ENCODE measurements around the gene CCT6B.
"Not testable (repeated sequence)": the region's sequence is repeated elsewhere in the genome, so short reads cannot be mapped to it uniquely, and the experiment has no call there.

Gene CCT6B, protein sequence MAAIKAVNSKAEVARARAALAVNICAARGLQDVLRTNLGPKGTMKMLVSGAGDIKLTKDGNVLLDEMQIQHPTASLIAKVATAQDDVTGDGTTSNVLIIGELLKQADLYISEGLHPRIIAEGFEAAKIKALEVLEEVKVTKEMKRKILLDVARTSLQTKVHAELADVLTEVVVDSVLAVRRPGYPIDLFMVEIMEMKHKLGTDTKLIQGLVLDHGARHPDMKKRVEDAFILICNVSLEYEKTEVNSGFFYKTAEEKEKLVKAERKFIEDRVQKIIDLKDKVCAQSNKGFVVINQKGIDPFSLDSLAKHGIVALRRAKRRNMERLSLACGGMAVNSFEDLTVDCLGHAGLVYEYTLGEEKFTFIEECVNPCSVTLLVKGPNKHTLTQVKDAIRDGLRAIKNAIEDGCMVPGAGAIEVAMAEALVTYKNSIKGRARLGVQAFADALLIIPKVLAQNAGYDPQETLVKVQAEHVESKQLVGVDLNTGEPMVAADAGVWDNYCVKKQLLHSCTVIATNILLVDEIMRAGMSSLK

DNA sequence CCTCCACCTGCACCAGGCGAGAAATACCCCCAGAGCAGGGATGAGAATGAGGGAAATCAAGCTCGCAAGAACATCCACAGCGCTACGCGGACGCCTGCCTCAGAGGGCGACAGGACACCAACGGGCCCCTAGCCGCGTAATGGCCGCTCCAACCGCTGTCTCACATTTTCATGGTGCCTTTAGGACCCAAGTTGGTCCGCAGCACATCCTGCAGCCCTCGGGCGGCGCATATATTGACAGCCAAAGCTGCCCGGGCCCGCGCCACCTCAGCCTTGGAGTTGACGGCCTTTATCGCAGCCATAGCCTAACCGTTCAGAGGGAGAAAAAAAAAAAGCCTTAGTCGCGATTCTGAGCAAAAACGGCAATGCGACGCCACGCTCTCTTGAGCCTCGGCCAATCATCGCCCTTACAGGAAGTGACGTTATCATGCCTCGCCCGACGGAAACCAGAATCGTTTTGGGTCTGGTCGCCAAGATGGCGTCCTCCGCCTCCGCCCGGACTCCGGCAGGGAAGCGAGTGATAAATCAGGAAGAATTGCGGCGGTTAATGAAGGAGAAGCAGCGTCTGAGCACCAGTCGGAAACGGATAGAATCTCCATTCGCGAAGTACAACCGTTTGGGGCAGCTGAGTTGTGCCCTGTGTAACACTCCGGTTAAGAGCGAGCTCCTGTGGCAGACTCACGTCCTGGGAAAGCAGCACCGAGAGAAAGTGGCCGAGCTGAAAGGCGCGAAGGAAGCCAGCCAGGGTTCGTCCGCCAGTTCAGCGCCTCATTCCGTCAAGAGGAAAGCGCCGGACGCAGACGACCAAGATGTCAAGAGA, at the start of gene CCT6B, which contains the start of gene ZNF830:
CCT6B (minus strand) TSS at position 368 of the 819 bp plus-strand sequence; CDS start at position 301, 67 bp downstream.
ZNF830 (plus strand) TSS at position 448 of the 819 bp plus-strand sequence; CDS start at position 475, 27 bp downstream.
- DNase-seq, result peak; percentile 93

DNA sequence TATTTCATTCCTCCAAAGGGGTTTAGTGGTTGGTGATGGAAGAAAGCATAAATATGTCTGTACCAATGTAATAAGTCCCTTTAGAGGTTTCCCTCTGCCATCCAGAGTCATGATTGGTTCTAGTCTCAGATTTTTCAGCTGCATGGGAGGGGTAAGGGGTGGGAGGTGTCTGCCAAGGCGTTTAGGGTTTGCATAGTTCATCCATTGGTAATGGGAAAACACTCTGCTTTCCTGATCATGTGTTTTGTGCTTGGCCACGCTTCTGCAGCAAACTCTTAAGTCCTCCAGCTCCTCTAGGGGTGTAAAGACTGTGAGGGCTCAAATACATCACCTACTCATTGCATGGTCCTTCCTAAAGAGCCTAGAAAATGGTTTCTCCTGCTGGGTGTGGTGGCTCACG, 48.8 kb upstream of the CCT6B start:
- no peak for DNase-seq

DNA sequence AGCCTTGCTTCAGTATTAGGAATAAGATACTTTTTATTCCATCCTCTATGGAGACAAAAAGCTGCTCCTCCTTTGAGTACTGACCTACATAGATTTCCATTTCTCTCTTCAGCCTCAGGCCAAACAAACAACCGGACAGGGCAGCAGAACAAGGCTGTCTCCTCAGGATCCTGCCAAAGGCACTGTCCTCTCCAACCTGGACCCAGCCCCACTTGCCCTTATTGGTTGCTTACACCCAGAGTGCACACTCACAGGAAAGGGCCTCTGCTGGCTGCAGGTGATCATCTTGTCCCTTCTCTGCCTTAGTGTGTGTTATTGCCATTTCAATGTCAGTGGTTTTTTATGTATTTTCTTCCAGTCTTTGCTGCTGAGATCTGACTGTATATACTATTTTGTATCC, 45.7 kb upstream of the CCT6B start:
- no peak for DNase-seq

DNA sequence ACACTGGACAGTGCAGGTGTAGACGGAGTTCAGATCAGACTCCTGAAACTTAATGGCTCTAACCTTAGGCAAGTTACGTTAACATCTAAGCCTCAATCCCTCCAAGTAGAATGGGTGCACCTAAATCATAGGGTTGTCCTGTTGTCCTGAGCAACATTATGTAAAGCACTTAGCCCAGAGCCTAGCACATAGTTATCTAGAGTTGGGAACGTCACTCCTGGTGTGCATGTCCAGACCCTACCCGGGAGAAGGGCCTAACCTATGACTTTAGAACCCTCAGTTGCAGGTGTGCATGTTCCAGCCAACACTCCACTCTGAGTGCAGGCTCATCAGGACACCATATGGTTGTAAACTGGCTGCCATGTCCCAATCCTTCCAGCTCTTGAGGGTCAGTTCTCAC, 45.1 kb upstream of the CCT6B start:
- no peak for DNase-seq

DNA sequence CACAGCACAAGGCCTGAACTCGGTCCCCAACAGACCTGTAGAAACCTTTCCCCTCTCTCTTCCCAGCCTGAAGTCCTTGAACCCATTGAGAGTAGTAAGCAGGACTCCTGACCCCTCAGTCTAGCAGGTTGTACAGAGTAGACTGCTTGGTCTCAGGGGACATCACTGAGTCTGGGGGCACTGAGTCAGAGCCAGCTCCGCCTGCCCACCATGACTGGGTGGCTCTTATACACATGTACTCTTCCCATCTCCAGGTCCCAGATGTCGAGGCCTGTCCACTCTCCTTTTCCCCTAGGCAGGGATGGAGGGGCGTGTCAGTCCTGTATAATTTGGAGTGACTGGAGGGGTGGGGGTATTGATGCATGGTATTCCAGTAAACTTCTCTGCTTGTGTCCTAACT, 42.5 kb upstream of the CCT6B start:
- DNase-seq, result no peak

DNA sequence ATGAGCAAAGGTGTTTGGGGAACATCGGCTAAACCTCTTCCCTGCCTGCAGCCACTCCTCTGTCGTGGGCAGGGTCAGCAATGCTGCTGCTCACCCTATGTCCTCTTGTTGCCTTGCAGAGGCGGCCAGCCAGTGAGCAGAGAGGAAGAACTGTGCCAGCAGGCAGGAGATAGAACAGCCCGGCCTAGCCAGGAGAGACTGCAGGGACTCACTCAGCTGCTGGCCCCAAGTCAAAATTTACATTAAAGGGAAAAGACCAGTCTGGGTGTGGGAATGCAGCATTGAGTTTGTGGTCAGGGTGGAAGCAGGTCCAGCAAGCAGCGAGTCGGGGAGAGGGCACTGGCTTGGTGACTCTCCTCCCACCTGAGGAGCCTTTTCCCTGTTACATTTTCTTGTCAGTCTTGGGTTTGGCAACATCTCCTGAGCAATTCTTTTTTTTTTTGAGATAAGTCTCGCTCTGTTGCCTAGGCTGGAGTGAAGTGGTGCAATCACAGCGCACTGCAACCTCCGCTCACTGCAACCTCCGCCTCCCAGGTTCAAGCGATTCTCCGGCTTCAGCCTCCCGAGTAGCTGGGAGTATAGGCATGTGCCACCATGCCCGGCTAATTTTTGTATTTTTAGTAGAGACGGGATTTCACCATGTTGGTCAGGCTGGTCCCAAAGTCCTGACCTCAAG, 41.8 kb upstream of the CCT6B start:
- no peak for DNase-seq

DNA sequence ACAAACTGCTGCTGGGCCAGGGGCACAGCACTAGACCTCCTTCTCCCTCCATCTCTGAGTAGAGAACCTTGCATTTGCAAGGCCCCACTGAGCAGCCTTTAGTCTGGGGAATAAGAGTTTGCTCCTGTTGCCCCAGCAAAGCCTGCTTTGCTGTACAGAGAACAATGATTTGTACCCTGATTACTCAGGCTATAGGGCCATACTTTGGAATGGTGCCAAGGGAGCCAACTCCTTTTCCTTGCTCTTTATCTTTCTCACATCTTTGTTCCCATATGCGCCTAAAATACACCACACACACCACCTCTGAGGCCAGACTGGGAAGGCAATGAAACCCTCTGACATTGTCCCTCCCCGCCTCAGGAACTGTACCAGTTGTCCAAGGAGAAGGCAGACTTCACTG, 40.3 kb upstream of the CCT6B start:
- DNase-seq, result no peak

DNA sequence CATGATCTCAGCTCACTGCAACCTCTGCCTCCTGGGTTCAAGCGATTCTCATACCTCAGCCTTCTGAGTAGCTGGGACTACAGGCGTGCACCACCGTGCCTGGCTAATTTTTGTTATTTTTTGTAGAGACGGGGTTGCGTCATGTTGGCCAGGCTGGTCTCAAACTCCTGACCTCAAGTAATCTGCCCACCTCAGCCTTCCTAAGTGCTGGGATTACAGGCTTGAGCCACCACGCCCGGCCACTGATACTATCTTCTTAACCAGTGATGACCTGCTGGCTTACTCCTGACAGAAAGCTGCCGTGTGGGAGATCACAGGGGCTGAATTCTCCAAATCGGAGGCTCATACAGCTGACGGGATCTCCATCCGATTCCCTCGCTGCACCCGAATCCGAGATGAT, 39.7 kb upstream of the CCT6B start:
- DNase-seq, result not testable (repeated sequence)

DNA sequence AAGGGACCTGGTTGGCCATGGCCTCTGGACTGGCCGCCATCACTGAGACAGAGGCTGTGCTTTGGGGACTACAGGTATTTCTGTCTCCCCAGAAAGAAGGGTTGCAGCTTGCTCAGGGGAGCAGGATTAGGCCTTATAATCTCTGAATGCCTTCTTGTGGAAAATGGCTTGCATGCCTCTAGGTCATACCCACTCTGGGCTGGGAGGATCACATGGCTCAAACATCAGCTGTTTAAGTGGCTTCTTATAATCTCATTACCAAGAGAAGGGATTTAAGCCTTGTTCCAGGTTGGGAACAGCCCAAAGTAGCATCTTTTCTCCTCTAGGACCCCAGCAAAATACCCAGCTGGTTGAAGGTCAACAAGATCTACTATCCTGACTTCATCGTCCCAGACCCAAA, 38.2 kb upstream of the CCT6B start:
- DNase-seq, result no peak

DNA sequence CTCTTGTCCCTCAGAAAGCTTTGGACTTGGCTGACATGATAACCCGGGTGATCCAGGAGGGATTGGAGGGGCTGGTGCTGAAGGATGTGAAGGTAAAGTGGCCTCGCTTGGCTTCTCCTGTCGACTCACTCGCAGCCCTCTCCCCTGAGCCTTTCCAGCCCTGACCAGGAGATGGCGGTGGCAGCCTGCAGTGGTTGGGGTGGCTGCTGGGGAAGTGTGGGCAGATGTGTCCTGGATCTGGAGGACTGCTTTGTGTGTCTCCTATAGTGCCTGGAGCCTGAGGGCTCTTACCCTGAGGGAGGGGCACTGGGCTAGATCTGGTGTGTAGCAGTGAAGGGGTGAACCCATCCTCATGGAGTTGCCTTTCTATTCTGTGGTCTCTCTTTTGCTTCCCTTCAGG, 36.9 kb upstream of the CCT6B start:
- peak; percentile 73 to 76 for DNase-seq

DNA sequence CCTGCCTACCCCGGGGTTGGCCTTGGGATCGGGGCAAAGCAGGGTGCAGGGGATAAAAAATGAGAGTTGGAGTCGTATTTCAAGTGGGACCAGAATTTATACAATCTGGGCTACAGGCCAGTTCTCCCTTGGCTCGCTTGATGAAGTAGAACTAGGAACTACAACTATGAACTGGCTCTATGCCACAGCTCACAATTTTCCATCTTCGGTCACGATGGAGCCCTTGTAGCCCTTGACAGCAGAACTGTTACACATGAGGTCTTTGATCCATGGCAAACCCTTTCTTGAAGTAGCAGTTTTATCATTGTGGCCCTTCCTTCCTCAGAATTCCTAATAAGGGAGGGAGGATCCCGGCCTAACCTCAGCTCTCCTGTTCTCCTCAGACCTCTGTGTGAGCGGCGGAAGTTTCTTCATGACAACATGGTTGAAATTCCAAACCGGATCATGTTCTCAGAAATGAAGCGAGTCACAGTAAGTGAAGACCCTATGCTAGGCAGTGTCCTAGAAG, 36.1 kb upstream of the CCT6B start:
- DNase-seq, result no peak

DNA sequence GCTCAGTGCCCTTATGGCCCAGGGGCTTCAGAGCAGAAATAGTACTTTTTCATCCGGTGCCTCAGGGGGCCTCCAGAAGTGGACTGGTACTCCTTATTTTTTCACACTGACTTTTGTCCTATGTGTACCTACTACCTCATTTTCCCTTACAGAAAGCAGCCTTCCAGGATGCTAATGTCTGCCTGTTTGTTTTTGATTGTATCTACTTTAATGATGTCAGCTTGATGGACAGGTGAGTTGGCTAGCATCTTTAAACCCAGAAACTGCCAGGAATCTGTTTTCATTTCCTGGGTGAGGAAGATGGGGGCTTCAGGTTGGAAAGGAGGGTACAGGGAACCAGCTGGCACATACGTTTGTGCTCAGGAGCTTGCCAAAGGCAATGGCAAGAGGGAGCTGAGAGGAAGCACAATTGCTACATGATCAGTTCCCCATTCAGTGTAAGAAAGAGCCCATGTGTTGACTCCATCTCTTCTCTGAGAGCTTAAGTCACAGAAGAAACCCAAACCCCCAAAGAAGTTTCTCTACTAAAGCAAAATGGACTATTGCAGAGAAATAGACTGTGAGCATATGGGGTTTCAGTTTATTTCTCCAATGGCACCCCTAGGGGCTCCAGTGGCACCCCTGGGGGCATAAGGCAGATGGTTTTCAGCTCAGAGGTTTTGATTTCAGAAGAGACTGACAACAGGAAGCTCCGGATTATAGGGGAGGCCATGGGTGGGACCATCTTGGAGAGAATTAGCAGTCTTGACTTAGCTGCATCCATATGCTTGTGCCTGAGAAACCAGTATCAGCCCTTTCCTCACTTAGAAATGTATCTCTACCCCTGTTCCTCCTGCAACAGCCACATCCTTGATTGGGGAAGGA, 35.4 kb upstream of the CCT6B start:
- DNase-seq, result peak; percentile 19 to 37

DNA sequence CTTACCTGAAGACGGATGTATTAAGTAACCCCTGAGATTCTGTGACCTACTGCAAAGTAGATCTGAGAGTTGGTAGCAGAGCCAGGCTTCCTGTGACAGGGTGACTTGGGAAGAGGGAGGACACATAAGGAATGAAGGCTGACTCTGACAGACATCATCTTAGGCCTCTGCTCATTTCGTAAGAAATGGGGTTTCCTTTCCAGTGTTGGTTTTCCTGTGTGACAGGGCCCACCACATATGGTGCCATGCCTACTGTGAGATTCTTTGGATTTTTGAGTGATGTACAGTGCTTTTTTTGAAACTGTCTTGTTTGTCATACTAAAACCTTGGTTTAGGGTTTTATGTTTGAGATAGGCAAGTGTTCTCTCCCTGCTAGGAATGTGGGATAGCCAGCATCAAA, 31.8 kb upstream of the CCT6B start:
- peak; percentile 29 to 55 for DNase-seq

DNA sequence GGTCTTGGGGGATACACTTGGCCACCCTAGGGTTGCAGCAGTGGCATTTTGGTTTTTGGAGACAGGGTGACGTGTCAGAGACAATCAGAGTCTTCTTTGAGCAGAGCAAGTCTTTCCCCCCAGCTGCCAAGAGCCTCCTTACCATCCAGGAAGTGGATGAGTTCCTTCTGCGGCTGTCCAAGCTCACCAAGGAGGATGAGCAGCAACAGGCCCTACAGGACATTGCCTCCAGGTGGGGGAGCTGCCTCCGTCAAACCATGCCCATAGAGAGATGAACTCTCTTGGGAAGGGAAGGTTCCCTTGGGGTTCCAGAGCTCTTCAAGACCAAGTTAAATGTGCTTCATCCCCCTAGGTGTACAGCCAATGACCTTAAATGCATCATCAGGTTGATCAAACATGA, 30.3 kb upstream of the CCT6B start:
- no peak for DNase-seq

DNA sequence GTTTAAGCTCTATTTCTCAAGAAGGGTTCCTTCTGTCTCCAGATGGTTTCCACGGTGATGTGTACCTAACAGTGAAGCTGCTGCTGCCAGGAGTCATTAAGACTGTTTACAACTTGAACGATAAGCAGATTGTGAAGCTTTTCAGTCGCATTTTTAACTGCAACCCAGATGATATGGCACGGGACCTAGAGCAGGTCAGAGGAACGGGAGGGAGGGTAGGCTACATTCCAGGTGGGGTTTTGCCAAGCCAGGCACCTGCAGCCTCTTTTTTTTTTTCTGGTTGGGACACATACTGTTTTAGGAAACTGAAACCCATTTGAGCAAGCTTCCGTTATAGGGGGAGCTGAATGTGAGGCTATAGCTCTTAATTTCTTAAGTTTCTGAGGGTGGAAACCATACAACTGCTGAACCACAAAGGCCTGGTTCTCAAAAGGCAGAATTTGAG, 29.7 kb upstream of the CCT6B start:
- peak; percentile 37 to 49 for DNase-seq

DNA sequence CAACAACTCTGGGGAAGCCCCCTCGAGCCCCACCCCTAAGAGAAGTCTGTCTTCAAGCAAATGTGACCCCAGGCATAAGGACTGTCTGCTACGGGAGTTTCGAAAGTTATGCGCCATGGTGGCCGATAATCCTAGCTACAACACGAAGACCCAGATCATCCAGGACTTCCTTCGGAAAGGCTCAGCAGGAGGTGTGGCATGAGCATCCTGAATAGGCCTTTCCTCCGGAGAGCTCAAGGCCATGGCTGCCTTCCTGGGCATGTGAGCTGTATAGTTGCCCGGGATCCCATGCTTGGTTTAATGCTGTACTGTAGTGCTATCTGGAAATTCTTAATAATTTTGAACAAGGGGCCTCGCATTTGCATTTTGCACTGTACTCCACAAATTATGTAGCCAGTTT, 28.2 kb upstream of the CCT6B start:
- DNase-seq, result no peak

DNA sequence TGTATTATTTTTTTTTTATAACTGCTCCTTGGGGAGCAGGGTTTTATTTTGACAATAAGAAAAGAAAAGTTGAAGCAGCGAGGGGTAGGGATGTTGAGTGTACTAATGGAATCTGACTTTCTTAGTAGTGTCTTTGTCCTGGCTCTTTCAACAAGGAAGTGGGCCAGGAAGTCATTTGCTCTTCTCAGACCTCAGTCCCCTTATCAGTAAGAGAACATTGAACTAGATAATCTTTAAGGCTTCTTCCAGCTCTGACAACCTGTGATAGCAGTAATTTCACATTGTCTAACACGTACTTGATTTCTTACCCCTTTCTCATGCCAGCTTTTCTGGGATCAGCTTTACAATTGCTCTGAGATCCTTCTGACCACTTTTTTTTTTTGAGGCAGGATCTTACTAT, 27.4 kb upstream of the CCT6B start:
- no peak for DNase-seq

DNA sequence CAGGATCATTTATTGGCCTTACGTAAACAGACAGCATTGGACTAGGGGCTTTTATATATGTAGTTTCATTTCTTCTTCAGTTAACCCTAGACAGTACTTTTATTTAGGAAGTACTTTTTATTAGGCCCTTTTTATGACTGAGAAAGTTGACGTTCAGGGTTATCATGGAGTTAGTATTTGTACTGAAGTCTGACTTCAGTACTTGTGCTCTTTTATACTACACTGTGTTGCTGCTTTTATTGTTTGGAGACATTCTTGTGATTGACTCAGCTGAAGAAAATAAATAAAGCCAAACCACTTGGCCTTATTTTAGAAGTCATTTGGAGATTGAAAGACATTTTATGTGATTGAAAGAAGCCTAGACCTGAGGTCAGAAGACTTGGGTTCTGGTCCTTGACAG, 26.0 kb upstream of the CCT6B start:
- no peak for DNase-seq

DNA sequence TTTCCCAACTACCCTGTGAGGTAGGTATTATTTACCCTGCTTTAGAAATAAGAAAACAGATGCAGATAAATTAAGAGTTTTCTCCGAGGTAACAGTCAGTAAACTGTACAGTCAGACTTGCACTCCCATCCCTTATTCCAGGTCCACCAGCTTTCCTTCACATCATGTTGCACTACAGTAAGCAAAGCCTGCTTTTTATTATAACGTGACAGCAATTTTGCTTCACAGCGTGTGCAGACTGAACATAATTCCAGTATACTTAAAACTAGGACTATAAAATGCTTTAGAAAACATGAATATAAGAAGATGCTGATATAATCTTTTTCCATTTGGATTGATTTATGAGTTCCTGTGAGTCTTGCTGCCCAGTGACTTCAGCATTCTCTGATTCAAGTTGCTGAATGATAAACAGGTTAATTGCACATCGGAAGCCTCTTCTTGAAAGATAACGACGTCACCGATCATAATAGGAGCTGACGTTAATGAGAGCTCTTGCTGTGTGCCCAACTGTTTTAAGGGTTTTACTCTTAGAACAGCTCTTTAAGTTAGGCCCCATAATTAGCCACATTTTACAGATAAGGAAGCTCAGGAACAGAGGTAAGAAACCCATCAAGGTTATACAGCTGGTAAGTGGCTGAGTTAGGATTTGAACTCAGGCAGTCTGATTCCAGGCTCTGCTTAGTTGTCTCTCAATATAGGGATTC, 20.4 kb upstream of the CCT6B start:
- peak; percentile 13 to 28 for DNase-seq

DNA sequence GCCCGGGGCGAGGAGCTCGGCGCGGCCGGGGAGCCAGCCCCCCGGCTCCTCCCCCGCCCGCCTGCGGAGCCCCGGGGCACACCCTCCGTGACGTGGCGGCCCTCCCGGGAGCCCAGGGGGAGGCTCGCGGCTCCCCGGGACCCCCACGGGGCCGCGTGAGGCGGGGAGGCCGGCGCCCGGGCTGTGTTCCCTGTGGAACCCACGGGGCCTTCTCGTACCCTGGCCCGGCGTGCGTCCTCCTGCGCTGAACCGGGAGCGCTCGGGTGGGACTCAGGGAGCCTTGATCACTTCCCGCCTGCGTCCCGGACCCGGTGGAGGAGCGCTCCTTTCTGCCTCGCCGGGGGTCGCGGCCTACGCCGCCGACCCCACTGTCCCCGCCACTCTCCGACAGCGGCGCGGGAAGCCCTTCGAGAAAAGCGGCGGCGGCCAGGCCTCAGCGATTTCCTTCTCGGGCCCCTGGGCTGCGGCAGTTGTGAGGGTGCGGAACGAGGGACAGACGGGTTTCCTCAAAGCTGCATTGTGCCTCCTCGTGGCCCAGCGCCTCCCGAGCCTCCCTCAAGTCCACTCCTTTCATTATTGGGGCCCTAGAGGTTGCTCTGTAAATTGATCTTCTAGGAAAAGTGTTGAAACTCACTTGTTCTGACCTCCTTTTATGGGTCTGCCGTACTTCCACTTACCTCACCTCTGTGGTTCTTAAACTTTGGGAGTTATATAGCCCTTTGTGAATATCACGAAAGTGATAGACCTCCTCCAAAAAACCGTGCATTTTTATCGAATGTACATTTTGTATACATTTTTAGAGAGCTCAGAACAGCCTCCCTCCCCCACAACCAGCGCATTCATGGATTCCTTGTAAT, 19.6 kb upstream of the CCT6B start:
- DNase-seq, result peak; percentile 90 to 93

Measured in Kasumi-1 (cell line).